ENCODE measurements around the gene ARHGEF17.

The ARHGEF17 gene

DNA sequence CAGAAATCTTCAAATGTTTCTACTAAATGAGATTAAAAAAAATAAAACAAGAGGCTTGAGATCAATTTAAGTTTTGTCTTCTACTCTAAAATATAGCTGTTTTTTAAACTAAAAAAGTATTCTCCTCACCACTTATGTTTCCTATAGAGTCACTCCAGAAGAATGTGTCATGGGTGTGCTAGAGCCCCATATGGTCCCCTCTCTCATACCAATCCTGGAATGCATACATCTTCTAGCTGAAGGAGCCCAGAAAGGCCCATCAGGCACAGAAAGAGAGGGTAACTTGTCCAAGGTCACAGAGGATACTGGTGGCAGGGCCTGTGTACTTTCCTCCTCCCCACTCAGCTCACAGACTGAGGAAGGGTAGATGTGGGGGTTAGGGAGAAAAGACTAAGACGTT is 102.6 kb downstream of the ARHGEF17 start:
- peaks cover 6 to 14% (median 8%) of the 10 kb centered on the region in 4 experiments for H3K4me1 ChIP-seq (ENCODE audit: control extremely low read depth in 1 of 4, control insufficient read depth in 4 of 4, insufficient read depth in 4 of 4, low read length in 3 of 4)
- no peak overlapping the region for H3K4me3 ChIP-seq (ENCODE audit: control insufficient read depth in 1 of 7, extremely low read depth in 1 of 7, insufficient read depth in 4 of 7, low read depth in 2 of 7, low read length in 6 of 7)
- CTCF ChIA-PET, result interaction anchor here (0.7 to 14.7 kb wide), 5 partner anchors 11 to 252 kb away, joined by 3 to 196 read pairs (median 3); no protein-coding TSS in a partner anchor
- POLR2A ChIA-PET, result no interaction called here
- no peak for DNase-seq
- WGBS (ENCODE audit: insufficient coverage), result 80% methylated on average over 1 of the region's 1 CpG
- no peaks in the 10 kb centered on the region for H3K27me3 ChIP-seq (replicated peaks in 2 of 5; ENCODE audit: control insufficient read depth in 4 of 5, insufficient read depth in 5 of 5, low read length in 4 of 5)
- no peaks in the 10 kb centered on the region for H3K9me3 ChIP-seq (ENCODE audit: control extremely low read depth in 1 of 5, control insufficient read depth in 4 of 5, insufficient read depth in 2 of 5, low read depth in 1 of 5, low read length in 4 of 5)
- no peak overlapping the region for H3K27ac ChIP-seq (ENCODE audit: insufficient read depth in 1 of 2, low read depth in 1 of 2, low read length in 2 of 2, poor library complexity in 1 of 2, severe bottlenecking in 2 of 2)
- H3K36me3 ChIP-seq (ENCODE audit: control insufficient read depth in 4 of 4, insufficient read depth in 4 of 4, low read length in 3 of 4), result peaks cover 10 to 51% (median 22%) of the 10 kb centered on the region in 4 experiments

DNA sequence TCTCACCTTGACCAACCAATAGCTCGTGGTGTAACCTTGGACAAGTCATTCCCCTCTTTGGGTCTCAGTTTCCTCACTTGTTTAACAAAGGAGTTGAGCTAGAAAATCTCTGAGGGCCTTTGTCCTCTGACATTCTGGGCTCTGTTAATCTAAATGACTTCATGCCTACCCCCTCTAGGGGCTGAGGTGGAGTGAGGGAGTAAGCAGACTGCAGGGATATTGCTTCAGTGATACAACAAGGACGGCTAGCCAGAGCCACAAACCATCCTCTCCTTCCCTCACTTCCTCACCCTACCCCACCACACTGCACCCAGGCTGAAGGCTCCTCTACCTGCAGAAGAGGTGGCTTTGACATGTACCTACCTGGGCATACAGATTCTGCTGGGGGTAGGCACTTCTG is 103.0 kb downstream of the ARHGEF17 start:
- POLR2A ChIA-PET, result no interaction called here

DNA sequence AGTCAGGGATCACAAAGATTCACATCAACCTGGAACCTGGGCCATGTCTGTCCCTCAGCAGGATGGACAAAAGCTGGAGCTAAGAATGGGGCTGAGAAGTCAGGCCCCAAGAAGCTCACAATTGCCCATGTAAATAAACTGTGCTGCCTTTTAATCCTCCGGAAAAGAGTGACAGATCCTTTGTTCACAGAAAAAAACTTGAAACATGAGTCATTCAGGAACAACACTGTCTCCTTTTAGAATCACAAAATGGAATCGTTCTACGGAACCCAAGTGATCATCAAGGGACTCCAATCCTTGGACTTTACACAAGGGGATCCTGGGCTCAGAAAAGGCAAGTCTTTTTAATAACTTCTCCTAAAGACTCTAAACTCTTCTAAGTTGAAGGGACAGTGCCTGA is 104.2 kb downstream of the ARHGEF17 start:
- Histone ChIP-seq H3K4me3 (ENCODE audit: control insufficient read depth in 1 of 7, extremely low read depth in 1 of 7, insufficient read depth in 4 of 7, low read depth in 2 of 7, low read length in 6 of 7) (no peak overlapping the region), H3K9me3 (ENCODE audit: control extremely low read depth in 1 of 5, control insufficient read depth in 4 of 5, insufficient read depth in 2 of 5, low read depth in 1 of 5, low read length in 4 of 5) (no peaks in the 10 kb centered on the region), H3K4me1 (ENCODE audit: control extremely low read depth in 1 of 4, control insufficient read depth in 4 of 4, insufficient read depth in 4 of 4, low read length in 3 of 4) (peaks cover 6 to 17% (median 8%) of the 10 kb centered on the region in 4 experiments), H3K36me3 (ENCODE audit: control insufficient read depth in 4 of 4, insufficient read depth in 4 of 4, low read length in 3 of 4) (peaks cover 5 to 43% (median 12%) of the 10 kb centered on the region in 4 experiments), H3K27me3 (replicated peaks in 2 of 5; ENCODE audit: control insufficient read depth in 4 of 5, insufficient read depth in 5 of 5, low read length in 4 of 5) (no peaks in the 10 kb centered on the region), H3K27ac (ENCODE audit: insufficient read depth in 1 of 2, low read depth in 1 of 2, low read length in 2 of 2, poor library complexity in 1 of 2, severe bottlenecking in 2 of 2) (no peak overlapping the region)
- DNase-seq, result no peak
- ChIA-PET POLR2A (no interaction called here), CTCF (interaction anchor here (1.1 to 4.5 kb wide), 2 partner anchors 10 to 11 kb away, joined by 3 to 25 read pairs; no protein-coding TSS in a partner anchor)
- WGBS (ENCODE audit: insufficient coverage), result 92% methylated on average over 3 of the region's 3 CpGs

More for the DNA sequence above, 103.0 kb downstream of the ARHGEF17 start:
- no CpG with 5 or more reads among the region's 2 CpGs for WGBS (ENCODE audit: insufficient coverage)
- Histone ChIP-seq H3K27ac (ENCODE audit: insufficient read depth in 1 of 2, low read depth in 1 of 2, low read length in 2 of 2, poor library complexity in 1 of 2, severe bottlenecking in 2 of 2) (no peak overlapping the region), H3K27me3 (replicated peaks in 2 of 5; ENCODE audit: control insufficient read depth in 4 of 5, insufficient read depth in 5 of 5, low read length in 4 of 5) (no peaks in the 10 kb centered on the region), H3K9me3 (ENCODE audit: control extremely low read depth in 1 of 5, control insufficient read depth in 4 of 5, insufficient read depth in 2 of 5, low read depth in 1 of 5, low read length in 4 of 5) (no peaks in the 10 kb centered on the region), H3K4me1 (ENCODE audit: control extremely low read depth in 1 of 4, control insufficient read depth in 4 of 4, insufficient read depth in 4 of 4, low read length in 3 of 4) (peaks cover 6 to 17% (median 8%) of the 10 kb centered on the region in 4 experiments), H3K4me3 (ENCODE audit: control insufficient read depth in 1 of 7, extremely low read depth in 1 of 7, insufficient read depth in 4 of 7, low read depth in 2 of 7, low read length in 6 of 7) (no peak overlapping the region), H3K36me3 (ENCODE audit: control insufficient read depth in 4 of 4, insufficient read depth in 4 of 4, low read length in 3 of 4) (peaks cover 9 to 51% (median 21%) of the 10 kb centered on the region in 4 experiments)
- CTCF ChIA-PET, result interaction anchor here (0.6 to 14.7 kb wide), 5 partner anchors 11 to 252 kb away, joined by 3 to 196 read pairs (median 3); no protein-coding TSS in a partner anchor
- DNase-seq, result no peak

DNA sequence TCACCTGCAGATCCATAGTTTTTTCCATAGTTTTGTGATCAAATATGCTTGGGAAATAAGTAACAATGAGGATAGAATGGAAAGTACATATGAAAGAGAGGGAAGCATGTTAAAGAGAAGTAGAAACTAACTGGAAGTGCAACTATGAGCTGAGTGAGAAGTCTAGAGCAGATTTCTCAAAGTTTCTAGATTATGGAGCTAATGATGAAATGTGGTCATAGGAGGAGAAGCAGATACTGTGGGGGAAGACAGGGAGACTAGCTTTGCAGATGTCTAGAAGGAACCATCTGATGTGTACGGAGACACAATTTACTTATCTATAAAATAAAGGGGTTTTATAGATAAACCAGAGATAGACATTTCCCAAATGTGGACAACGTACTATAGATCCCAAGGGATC is 105.2 kb downstream of the ARHGEF17 start:
- H3K27me3 ChIP-seq (replicated peaks in 2 of 5; ENCODE audit: control insufficient read depth in 4 of 5, insufficient read depth in 5 of 5, low read length in 4 of 5), result no peaks in the 10 kb centered on the region
- ChIA-PET POLR2A (no interaction called here), CTCF (interaction anchor here (2.8 to 4.5 kb wide), 2 partner anchors 10 to 11 kb away, joined by 13 to 25 read pairs; no protein-coding TSS in a partner anchor)
- no peak overlapping the region for H3K27ac ChIP-seq (ENCODE audit: insufficient read depth in 1 of 2, low read depth in 1 of 2, low read length in 2 of 2, poor library complexity in 1 of 2, severe bottlenecking in 2 of 2)
- H3K9me3 ChIP-seq (ENCODE audit: control extremely low read depth in 1 of 5, control insufficient read depth in 4 of 5, insufficient read depth in 2 of 5, low read depth in 1 of 5, low read length in 4 of 5), result no peaks in the 10 kb centered on the region
- no peak overlapping the region for H3K4me3 ChIP-seq (ENCODE audit: control insufficient read depth in 1 of 7, extremely low read depth in 1 of 7, insufficient read depth in 4 of 7, low read depth in 2 of 7, low read length in 6 of 7)
- no CpG with 5 or more reads among the region's 2 CpGs for WGBS (ENCODE audit: insufficient coverage)
- peaks cover 6 to 17% (median 8%) of the 10 kb centered on the region in 4 experiments for H3K4me1 ChIP-seq (ENCODE audit: control extremely low read depth in 1 of 4, control insufficient read depth in 4 of 4, insufficient read depth in 4 of 4, low read length in 3 of 4)
- no peak for DNase-seq
- H3K36me3 ChIP-seq (ENCODE audit: control insufficient read depth in 4 of 4, insufficient read depth in 4 of 4, low read length in 3 of 4), result peaks cover 2 to 41% (median 13%) of the 10 kb centered on the region in 4 experiments

DNA sequence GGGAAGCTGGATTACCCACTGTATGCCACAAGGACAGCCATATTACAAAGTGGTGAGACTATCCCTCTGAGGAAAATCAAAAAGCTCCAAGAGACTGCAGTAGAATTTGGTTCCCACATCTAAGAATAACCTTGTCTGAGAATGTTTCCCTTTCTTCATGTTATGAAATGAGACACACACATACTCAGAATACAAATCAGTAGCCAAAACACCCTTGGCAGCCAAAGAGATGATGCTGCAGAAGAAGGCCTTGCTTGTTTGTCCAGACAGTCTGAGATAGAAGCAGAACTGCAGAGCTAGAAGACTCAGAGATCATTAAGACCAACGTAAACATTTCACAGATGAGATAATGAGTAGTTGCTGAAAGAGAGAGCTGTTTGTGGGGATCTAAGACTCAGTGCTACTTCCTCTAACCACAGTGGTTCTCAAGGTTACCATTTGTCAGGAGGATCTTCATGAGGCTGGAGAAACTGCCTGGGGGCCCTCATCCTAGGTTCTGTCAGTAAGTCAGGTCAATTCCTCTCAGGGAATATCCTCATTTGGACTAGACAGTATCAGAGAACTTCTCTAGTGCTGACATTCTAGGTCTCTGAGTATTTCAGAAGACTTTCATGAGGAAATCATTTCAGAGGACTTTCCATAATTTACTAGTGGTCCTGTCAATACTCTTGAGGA is 107.0 kb downstream of the ARHGEF17 start:
- H3K4me3 ChIP-seq (ENCODE audit: control insufficient read depth in 1 of 7, extremely low read depth in 1 of 7, insufficient read depth in 4 of 7, low read depth in 2 of 7, low read length in 6 of 7), result no peak overlapping the region
- ChIA-PET POLR2A (interaction anchor here (0.9 to 1.0 kb wide), 2 partner anchors 41 to 122 kb away, joined by 3 to 4 read pairs; no protein-coding TSS in a partner anchor), CTCF (interaction anchor here (0.9 to 4.5 kb wide), 11 partner anchors 9 to 458 kb away, joined by 3 to 25 read pairs (median 3); no protein-coding TSS in a partner anchor)
- H3K4me1 ChIP-seq (ENCODE audit: control extremely low read depth in 1 of 4, control insufficient read depth in 4 of 4, insufficient read depth in 4 of 4, low read length in 3 of 4), result peaks cover 6 to 17% (median 8%) of the 10 kb centered on the region in 4 experiments
- peak in 2 of 3 donors; percentile 38 to 46 for DNase-seq
- peaks cover 2 to 27% (median 14%) of the 10 kb centered on the region in 4 experiments for H3K36me3 ChIP-seq (ENCODE audit: control insufficient read depth in 4 of 4, insufficient read depth in 4 of 4, low read length in 3 of 4)
- no peaks in the 10 kb centered on the region for H3K9me3 ChIP-seq (ENCODE audit: control extremely low read depth in 1 of 5, control insufficient read depth in 4 of 5, insufficient read depth in 2 of 5, low read depth in 1 of 5, low read length in 4 of 5)
- WGBS (ENCODE audit: insufficient coverage), result 43% methylated on average over 1 of the region's 1 CpG
- no peaks in the 10 kb centered on the region for H3K27me3 ChIP-seq (replicated peaks in 2 of 5; ENCODE audit: control insufficient read depth in 4 of 5, insufficient read depth in 5 of 5, low read length in 4 of 5)
- no peak overlapping the region for H3K27ac ChIP-seq (ENCODE audit: insufficient read depth in 1 of 2, low read depth in 1 of 2, low read length in 2 of 2, poor library complexity in 1 of 2, severe bottlenecking in 2 of 2)

DNA sequence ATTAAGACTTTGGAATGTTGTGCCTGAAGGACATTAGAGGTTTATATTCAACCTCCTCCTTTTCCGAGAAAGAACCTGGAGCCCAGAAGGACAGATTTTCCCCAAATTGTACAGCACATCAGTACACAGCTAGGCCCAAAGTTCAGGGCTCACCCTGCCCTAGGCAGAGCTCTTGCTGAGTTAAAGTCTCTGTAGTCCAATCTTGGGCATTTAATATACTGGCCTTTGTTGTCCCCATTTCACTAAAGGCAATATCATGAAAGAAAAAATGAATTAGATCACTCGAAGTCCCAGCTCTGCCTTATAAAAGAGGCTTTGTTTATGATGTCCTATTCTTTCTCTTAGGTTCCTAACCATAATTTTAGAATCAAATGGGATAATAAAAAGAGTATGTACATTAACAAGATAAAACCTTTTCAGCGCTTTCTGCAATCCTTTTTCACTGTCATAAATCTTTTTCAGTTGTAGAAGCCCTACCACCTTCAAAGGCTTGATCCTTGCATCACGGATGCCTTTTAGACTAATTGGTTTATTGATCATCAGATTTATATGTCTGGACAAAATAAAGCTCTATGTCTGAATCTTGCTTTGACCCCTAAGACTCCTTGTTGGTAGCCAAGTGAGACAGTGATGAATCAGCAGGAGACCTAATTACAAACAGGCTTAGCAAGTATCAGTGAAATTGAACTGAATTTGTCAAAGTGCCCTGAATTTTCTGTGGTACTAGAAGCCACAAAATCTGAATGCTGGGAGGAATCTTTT is 108.0 kb downstream of the ARHGEF17 start:
- CTCF ChIA-PET, result interaction anchor here (0.9 to 4.5 kb wide), 6 partner anchors 8 to 245 kb away, joined by 3 to 25 read pairs (median 11); no protein-coding TSS in a partner anchor
- Histone ChIP-seq H3K27ac (ENCODE audit: insufficient read depth in 1 of 2, low read depth in 1 of 2, low read length in 2 of 2, poor library complexity in 1 of 2, severe bottlenecking in 2 of 2) (no peak overlapping the region), H3K27me3 (replicated peaks in 2 of 5; ENCODE audit: control insufficient read depth in 4 of 5, insufficient read depth in 5 of 5, low read length in 4 of 5) (no peaks in the 10 kb centered on the region), H3K4me3 (ENCODE audit: control insufficient read depth in 1 of 7, extremely low read depth in 1 of 7, insufficient read depth in 4 of 7, low read depth in 2 of 7, low read length in 6 of 7) (no peak overlapping the region), H3K9me3 (ENCODE audit: control extremely low read depth in 1 of 5, control insufficient read depth in 4 of 5, insufficient read depth in 2 of 5, low read depth in 1 of 5, low read length in 4 of 5) (no peaks in the 10 kb centered on the region), H3K4me1 (ENCODE audit: control extremely low read depth in 1 of 4, control insufficient read depth in 4 of 4, insufficient read depth in 4 of 4, low read length in 3 of 4) (peaks cover 6 to 17% (median 10%) of the 10 kb centered on the region in 4 experiments), H3K36me3 (ENCODE audit: control insufficient read depth in 4 of 4, insufficient read depth in 4 of 4, low read length in 3 of 4) (peaks cover 2 to 22% (median 15%) of the 10 kb centered on the region in 4 experiments)
- POLR2A ChIA-PET, result no interaction called here
- DNase-seq, result no peak
- 100% methylated on average over 1 of the region's 4 CpGs for WGBS (ENCODE audit: insufficient coverage)
